ENCODE measurements around the gene FRRS1.

DNA sequence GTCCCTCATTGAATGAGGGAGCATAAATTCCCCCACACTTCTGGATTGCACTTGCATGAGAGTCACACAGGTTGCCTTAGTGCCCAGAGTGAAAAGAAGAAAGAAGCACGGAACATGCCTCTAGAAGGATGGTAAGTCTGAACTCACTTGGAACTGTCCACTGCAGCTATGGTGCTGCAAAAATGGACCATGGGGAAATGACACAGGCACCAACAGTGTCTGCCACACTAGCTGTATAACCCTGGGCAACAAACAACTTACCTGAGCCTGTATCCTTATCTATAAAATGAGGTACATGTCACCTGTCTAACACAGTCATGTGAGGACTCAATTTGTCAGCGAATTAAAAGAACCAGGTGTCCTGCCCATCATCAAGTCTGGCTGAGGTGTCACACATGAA is 69.8 kb downstream of the FRRS1 start:
- TF ChIP-seq POLR2AphosphoS5 (IDR thresholded peaks at IDR 0.05; ENCODE audit: borderline replicate concordance, low read depth, low read length) (no peak), EZH2 (IDR thresholded peaks at IDR 0.05) (no peak)
